ENCODE measurements around the gene METRNL.
"Not testable (repeated sequence)": the region's sequence is repeated elsewhere in the genome, so short reads cannot be mapped to it uniquely, and the experiment has no call there.

Gene METRNL

DNA sequence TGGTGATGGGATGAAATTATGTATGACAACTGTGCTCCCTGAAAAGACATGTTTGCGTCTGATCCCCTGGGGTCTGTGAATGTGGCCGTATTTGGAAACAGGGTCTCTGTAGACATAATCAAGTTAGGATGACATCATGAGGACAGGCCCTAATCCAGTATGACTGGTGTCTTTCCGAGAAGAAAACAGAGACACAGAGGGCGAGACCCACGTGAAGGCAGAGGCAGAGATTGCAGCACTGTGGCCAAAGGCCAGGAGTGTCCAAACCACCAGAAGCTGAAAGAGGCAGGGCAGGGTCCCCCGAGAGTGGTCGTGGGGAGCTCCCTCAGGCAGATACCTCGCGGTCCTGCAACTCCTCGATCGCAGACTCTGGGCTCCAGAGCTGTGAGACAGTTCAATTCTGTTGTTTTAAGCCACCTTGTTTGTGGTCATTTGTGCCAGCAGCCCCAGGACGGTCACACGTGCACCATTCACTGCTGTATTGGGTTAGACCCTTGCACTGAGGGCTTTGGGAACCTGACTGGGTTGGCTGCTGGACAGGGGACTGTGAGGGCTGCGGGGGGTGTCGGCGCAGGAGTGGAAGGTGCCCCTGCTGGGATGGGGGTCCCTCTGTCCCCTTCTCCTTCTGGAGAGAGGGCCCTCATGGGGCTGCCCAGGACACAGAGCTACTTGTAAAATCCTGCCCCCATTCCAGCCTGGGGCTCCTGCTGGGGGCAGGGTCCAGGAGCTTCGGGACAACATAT is 27.7 kb downstream of the METRNL start:
- no peak for DNase-seq (ENCODE audit: low spot score)

DNA sequence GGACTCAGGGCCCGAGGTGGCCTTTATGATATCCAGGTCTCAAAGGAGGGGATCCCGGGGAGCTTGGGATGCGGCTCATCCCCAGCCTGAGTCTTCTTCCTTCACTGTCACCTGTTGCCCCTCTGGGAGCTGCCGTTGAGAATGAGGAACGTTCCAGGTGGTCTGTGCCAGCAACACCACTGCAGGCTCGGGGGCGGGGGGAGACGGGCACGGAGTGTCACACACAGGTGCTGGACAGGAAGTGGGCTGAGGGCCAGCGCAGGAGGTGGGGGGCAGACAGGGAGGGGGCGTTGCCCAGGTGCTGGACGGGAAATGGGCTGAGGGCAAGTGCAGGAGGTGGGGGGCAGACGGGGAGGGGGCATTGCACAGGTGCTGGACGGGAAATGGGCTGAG is 28.2 kb downstream of the METRNL start:
- DNase-seq (ENCODE audit: low spot score): no peak

DNA sequence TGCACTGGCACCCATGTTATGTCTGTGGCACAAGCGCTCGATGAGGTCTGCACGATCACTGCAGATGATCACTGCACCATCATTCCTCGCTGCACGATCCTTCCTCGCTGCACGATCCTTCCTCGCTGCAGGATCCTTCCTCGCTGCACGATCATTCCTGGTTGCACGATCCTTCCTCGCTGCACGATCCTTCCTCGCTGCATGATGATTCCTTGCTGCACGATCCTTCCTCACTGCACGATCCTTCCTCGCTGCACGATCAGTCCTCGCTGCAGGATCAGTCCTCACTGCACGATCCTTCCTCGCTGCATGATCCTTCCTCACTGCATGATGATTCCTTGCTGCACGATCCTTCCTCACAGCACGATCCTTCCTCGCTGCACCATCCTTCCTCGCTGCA is 29.3 kb downstream of the METRNL start:
- no peak for DNase-seq (ENCODE audit: low spot score)

DNA sequence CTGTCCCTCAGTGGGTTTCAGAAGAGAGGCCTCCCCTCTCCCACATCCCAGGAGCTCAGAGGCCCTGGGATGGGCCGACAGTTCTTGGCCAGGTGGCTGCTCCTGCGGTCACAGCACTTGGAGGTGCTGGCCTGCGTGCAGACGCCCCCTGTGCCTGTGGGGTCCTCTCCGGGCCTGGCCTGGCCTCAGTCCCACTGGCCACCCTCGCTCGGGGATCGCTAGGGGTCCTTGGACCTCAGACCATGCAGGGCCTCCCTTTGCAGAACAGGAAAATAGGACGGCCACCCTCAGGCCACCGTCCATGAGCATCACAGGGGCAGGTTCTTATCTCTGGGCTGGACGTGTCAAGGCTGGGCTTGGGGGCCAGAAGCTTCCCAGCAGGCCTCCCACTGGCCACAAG is 30.0 kb downstream of the METRNL start:
- DNase-seq (ENCODE audit: low spot score): no peak

DNA sequence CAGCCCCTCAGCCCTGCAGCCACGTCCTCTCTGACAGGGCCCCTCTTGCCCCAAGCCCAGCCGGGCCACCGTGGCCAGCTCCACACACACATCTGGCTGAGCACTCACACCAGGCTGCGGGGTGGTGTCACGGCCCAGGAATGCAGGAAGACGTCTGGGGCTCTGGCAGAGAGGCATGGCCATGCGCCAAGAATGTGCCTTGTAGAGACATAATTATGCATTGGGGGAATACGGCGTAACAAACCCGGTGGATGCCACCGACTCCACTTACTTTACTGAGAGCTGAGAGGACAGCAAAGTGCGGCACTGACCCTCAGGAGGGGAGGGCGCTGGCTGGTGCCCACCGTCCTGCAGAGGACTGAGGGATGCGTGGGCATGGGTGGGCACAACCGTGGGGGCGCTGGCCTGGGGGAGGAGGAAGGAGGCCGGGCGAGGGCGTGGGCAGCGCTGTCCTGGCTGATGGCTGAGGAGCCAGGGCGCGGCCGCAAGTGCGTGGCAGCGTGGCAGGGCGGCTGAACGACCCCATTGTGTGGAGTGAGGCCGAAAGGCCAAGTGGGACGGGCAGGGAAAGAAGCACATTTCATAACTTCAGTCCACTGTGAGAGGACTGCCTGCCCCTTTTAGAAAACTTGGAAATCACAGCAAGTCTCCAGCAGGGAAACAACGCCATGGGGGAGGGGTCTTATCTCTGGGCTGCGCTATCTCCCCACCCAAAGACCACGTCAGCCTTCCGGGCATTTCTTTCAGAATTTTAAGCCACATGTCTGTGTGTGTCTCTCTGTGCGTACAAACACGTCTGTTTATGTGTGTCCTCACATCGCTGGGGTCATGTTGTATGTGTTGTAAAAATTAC is 30.6 kb downstream of the METRNL start:
- no peak for DNase-seq (ENCODE audit: low spot score)

DNA sequence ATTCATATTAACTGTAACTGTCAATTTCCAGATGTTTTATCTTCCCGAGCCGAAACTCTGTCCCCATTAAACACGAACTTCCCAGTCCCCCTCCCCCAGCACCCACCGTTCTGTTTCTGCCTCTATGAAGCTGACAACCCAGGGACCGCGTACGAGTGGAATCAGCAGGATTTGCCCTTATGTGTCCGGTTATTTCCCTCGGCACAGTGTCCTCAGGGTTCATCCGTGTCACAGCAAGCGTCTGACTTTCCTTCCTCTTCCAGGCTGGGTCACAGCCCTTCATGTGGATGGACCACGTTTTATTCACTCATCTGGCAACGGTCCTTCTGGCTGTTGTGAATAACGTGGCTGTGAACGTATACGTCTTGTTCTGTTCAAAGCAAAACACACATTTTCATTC is 31.3 kb downstream of the METRNL start:
- DNase-seq (ENCODE audit: low spot score): no peak

DNA sequence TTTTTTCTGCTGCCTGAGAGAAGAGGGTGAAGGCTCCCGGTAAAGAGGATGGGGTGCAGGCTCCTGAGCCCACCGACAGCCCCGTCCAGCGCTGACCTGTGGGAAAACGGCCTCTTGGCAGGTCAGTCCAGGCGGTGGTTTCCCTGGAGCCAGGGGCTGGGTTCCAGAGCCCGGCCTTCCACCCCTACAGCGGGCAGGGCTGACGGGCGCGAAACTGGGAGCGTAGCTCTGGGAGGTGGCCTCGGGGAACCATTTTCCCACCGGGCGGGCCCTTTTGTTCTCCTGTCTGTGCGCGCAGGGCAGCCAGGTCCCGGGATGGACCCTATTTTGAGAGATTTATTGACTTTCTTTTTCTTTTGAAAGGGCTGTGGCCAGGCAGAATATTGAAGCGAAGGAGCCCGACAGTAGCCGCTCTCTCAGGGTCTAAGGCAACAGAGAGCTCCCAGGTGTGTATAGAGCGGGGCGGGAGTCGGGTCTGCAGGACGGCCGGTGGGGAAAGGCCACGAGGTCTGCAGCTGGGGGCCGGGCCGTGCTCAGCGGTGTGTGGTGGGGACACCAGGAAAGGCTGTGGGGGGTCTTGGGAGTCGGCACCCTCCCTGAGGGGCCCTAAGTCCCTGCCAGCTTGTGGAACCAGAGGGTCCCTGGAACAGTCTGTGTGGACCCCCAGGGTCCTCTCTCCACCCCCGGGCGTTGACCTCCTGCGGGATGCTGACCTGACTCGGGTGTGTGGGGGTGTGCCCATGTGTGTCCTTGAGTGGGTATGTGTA is 32.3 kb downstream of the METRNL start:
- no peak for DNase-seq (ENCODE audit: low spot score)

DNA sequence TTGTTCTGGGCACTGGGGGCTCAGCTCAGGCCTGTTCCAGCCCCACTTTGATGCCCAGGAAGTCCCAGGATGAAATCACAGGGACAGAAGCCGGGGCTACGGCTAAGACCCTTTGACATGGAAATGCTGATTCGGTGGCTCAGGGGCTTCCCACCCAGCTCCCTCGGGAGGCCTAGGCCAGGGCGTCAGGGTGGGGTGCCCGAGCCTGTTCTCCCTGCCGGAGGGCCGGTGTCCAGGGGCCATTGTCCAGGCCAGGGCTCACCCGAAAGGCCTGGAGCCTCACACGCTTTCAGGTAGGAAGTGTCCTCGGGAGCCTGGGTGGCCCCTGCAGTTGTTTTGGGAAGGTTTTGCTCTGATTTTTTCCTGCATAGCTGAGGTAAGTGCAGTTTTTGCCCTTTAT is 34.0 kb downstream of the METRNL start:
- DNase-seq (ENCODE audit: low spot score): no peak

DNA sequence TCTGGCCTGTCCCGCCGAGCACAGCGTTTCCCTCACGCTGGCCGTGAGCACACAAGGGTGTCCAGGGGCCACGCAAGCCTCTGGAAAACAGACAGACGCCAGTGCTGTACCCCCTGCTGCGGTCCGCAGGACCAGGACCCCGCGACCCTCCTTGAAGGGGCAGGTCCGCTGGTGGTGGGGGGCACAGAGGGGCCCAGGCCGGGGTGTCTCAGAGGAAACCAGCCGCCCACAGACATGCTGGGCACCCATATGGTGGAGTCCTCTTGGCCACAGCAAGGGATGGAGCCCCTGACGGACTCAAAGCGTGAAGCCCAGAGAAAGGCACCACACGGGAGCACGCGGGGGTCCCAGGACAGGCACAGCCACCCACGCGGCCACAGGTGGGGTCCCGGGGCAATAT is 34.4 kb downstream of the METRNL start:
- DNase-seq (ENCODE audit: low spot score): no peak

DNA sequence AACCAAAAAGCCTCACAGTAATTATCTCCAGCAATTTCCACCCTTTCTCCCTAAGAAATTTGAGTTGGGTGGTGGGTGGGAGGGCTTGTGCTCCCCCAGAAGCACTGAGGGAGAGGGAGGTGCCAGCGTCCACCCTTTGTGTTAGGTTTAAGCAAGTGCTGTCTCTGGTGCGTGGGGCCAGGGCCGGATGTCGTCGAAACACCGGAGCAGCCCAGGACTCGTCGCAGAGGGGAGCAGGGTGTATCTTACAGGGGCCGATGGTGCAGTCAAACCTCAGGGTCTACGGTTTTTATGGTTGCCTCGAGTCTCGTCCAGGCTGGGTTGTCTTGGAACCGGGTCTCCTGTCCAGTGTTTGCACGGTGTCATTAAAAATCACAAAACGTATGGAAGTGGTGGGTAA is 35.3 kb downstream of the METRNL start:
- no peak for DNase-seq (ENCODE audit: low spot score)

DNA sequence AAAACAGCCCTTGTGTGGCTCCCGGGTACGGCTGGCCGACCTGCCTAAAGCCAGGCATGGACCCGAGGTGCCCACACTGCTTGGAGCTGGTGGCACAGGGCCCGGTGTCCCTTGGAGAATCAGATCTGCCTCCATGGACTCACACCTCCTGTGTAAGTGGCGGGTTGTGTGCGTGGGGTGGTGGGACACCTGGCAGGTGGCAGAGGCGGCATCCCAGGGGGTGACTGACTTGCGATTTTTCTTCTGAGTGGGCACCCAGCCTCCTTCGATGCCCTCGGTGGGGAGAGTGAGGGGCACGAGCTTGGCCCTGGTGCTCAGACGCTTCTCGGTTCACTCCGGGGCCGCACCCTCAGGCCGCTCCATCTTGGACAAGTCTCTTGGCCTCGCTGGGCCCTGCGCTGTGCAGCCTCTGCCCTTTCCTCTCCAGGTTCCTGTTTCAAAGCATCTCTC is 35.8 kb downstream of the METRNL start:
- DNase-seq (ENCODE audit: low spot score): no peak

DNA sequence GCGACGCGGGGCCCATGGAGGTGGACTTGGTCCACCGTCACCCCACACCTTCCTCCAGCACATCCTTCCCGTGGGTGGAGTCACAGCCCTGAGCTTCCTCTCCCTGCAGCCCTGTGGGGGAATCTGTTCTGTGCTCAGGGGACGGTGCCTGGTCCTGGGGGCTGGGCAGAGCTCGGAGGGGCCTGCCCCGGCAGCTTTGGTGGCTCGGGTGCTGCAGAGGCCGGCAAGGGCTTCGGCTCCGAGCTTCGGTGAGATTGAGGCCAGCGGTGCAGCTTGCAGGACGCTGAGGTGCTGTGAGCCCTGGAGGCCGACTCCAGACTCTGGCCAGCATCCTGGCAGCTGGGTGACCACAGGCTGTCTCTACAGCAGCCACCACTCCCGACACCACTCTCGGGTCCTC is 36.4 kb downstream of the METRNL start:
- no peak for DNase-seq (ENCODE audit: low spot score)

DNA sequence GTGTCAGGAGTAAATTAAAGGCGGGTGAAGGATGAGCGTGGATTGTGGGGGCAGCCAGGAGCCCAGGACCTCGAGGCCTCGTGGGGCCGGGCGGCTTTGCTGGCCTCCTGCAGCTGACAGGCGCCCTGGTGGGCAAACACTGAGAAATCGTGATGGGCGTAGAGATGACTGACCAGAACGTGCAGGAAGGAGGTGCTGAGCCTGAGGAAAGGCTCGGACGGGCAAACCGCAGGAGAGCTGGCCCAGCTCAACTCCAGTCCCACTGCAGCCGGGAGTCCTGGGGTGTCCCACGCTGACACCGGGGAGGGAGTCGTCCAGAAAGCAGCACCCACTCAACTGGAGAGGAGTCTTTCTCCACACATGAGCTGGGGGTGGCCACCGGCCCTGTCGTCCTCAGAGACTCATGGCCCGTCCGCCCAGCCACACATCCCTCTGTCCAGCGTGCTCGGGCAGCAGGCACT is 36.9 kb downstream of the METRNL start:
- DNase-seq (ENCODE audit: low spot score): no peak

DNA sequence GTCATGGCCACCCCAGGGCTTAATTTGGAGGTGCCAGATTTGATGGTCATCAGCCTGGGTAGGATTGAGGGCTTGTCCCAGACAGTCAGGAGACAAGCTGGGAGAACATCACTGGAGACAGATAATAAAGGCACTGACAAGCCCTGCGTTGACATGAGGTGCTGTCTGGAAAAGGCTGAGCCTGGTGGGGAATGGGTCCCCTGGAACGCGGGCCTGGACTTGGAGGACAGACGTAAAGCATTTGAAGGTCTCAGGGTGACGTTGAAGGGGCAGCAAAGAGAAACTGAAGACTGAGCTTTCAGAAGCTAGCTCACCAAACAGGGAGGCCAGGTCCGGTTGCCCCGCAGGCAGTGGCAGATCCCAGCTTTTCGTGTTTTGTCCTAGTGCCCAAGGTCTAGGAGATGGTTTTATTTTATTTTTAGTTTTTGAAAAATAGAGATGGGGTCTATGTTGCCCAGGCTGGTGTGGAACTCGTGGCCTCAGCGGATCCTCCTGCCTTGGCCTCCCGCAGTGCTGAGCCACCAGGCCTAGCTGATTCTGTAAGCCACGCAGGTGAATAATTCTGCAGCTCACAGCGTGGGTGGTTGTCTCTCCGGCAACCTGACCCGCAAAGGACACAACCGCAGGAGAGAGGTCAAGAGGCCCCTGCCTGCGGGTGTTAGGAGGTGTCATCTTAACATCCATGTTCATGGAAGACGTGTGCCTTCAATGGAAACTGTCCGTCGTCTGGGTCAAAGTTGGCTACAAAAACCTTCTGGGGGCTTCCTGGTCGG is 37.6 kb downstream of the METRNL start:
- DNase-seq (ENCODE audit: low spot score): no peak

DNA sequence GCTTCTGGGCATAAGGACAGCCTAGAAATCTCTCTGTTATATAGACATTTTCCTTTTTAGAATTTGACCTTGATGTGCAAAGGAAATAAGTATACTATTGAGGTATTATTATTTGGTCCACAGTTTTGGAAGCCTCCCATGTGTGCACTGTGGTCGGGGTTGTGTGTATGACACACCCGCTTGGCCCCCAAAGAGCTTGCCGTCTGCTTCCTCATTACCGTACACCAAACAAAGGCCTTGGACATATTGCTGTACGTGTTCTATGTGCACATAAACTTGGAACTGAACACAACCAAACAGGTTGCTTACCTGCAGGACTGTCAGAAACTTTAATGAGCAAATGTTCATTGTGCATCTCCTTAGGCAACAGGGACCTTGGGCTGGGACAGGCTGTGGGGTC is 38.2 kb downstream of the METRNL start:
- DNase-seq (ENCODE audit: low spot score): no peak

DNA sequence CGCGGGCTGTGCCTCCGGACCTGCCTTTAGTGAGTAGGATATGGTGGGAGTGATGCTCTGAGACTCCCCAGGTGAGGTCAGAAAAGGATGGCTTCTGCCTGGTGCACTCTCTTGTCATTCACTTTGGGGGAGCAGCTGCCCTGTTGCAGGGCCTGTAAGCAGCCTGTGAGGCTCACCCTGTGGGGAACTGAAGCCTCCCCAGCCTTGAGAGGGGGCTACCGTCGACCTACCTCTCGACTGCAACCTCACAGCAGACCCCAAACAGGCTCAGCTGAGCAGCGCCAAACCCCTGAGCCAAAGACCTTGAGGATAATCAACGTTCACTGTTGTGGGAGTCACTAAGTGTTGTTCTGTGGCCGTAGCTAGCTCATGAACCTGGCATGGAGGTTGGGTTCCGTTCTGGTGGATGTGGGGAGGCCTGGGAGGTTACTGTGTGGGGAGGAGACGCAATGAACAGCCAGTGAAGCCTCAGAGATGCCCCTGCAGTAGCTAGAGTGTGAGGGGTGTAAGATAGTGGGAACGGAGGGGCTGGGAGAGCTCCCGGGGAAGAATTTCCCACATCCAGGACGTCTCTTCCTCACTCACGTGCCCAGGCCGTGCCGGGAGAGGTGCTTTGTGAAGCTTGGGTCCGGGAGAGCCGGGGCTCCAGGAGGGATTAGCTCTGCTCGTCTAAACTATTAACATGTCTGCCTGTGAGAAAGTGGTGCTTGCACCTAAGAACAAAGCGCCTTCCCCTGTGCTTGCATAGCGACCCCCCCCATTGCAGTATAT is 38.8 kb downstream of the METRNL start:
- DNase-seq (ENCODE audit: low spot score): no peak

DNA sequence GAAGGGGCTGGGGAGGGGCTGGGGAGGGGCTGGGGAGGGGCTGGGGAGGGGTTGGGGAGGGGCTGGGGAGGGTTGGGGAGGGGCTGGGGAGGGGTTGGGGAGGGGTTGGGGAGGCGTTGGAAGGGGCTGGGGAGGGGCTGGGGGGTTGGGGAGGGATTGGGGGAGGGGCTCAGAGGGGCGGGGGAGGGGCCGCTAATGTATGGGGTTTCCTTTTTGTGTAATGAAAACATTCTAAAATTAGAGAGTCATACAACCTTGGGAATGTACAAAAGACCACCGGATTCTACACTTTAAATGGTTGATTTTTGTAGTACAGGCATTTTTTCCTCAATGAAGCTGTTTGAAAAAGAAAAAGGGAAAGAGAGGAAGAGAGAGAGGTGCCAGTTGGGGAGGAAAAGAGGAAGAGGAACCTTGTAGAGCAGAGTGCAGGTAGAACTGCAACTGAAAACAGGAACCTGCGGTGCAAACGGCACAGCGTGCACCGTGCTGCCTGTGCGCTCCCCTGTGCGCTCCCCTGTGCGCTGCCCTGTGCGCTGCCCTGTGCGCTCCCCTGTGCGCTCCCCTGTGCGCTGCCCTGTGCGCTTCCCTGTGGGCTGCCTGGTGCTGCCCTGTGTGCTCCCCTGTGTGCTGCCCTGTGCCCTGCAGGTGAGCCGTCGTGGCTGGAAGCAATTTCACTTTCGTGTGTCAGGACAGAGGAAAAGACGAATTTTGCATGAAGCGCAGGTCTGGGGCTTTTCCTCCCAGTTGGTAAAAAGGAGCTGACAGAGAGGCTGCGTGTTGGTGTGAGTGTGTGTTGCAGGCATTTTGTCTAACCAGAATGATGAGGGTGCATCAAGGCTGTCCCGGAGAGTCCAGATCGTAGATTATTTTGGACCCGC is 40.8 kb downstream of the METRNL start:
- no peak for DNase-seq (ENCODE audit: low spot score)

DNA sequence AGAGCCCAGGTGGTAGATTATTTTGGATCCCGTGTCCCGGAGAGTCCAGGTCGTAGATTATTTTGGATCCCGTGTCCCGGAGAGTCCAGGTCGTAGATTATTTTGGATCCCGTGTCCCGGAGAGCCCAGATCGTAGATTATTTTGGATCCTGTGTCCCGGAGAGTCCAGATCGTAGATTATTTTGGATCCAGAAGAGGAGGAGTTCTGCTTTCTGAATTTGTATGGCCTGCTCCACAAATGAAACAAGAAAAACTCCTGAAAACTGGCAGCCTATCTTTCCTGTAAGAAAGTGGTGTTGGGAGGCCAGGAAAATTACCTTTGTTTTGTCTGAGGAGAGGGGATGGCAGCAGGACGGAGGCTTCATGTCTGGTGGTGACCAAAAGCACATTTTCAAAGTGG is 42.1 kb downstream of the METRNL start:
- DNase-seq (ENCODE audit: low spot score): not testable (repeated sequence)

DNA sequence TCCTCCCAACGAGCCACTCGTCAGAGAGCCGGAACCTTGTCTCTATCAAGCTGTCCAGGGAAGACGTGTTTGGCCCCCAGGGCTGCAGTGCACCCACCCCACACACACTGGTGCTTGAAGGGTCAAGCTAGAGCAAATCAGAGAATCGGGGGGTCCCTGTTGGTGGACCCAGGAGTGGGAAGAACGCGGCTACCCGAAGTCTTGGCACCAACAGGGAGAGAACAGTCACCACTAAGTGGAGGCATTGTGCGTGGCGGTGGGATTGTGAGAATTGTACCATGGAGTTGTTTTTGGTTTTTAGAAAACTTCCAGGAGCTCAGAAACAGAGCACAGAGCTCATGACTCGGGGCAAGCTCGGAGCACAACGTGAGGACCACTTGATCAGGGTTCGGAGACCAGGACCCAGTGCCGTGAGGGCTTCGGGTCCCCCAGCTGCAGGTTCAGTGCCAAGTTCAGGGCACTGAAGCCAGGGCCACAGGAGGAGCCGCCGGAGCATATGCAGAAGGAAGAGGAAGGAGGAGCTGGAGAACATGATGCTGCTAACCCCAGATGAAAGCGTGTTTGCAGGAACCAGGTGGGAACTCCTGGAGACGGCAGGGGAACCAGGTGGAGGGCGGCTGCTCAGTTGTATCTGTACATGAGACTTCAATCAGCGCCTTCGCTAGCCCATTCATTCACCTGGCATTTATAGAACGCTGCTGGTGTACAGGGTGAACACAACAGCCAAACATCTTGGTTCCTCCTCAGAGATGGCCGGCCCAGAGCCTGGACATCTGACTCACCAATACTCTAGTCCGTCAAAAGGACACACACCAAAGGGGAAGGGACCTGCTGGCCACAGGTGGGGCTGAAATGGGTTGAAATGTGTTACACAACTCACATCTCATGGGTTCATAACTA is 42.8 kb downstream of the METRNL start:
- no peak for DNase-seq (ENCODE audit: low spot score)
